Mammary epithelial cell (primary cell): ENCODE results near the gene RFTN1.

ENCODE experiments used
- EZH2 ChIP-seq: IDR thresholded peaks from 2 replicates; pipeline ENCODE4 v1.6.1; 2012; ENCODE audit warnings: low read length, inconsistent platforms, borderline replicate concordance
- TF ChIP-seq, protein P1 (sequence below), 2 donors: IDR thresholded peaks in 1 of 2; conservative IDR thresholded peaks in 1 of 2; 2 replicates each; pipeline ENCODE4 v1.5.1; 2011 to 2012; ENCODE audit warnings: inconsistent platforms in 2 of 2, low read length in 2 of 2, mild to moderate bottlenecking in 2 of 2, control low read depth in 1 of 2, low read depth in 1 of 2; ENCODE audit not compliant: insufficient read depth in 1 of 2; ENCODE audit errors: extremely low read depth in 1 of 2

DNA sequence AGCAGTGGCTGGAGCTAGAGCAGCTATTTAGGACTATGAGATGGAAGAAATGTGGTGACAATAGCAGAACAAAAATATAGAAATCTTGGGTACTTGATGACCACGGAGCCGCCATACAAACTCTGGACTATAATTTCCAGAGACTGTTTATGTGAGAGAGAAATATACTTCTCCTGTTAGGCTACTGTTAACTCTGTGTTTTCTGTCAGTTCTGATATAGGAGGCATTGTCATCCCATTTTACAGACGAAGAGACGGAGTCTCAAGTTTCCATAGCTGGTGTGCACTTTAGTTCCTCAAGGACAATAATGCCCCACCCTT lies 22.8 kb upstream of the RFTN1 start:
- TF ChIP-seq, protein P1, sequence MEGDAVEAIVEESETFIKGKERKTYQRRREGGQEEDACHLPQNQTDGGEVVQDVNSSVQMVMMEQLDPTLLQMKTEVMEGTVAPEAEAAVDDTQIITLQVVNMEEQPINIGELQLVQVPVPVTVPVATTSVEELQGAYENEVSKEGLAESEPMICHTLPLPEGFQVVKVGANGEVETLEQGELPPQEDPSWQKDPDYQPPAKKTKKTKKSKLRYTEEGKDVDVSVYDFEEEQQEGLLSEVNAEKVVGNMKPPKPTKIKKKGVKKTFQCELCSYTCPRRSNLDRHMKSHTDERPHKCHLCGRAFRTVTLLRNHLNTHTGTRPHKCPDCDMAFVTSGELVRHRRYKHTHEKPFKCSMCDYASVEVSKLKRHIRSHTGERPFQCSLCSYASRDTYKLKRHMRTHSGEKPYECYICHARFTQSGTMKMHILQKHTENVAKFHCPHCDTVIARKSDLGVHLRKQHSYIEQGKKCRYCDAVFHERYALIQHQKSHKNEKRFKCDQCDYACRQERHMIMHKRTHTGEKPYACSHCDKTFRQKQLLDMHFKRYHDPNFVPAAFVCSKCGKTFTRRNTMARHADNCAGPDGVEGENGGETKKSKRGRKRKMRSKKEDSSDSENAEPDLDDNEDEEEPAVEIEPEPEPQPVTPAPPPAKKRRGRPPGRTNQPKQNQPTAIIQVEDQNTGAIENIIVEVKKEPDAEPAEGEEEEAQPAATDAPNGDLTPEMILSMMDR (conservative IDR thresholded peaks at IDR 0.05 in 1 of 2, IDR thresholded peaks at IDR 0.05 in 1 of 2; ENCODE audit: extremely low read depth in 1 of 2, insufficient read depth in 1 of 2, low read depth in 1 of 2, low read length in 2 of 2) = no peak
- no peak for TF ChIP-seq EZH2
